ENCODE data around the gene CADM2.

CADM2 gene

GRCh38 chr3:85050821-85051220 is 92.0 kb downstream of the CADM2 start:
- TF ChIP-seq CTCF (IDR thresholded peaks at IDR 0.05), result no peak

GRCh38 chr3:85051786-85052185 is 93.0 kb downstream of the CADM2 start:
- no peak for TF ChIP-seq CTCF (IDR thresholded peaks at IDR 0.05)

GRCh38 chr3:85053626-85054025 is 94.8 kb downstream of the CADM2 start:
- no peak for TF ChIP-seq CTCF (IDR thresholded peaks at IDR 0.05)

GRCh38 chr3:85054579-85054978 is 95.8 kb downstream of the CADM2 start:
- no peak for TF ChIP-seq CTCF (IDR thresholded peaks at IDR 0.05)

GRCh38 chr3:85068911-85069310 is 110.1 kb downstream of the CADM2 start:
- no peak for TF ChIP-seq CTCF (IDR thresholded peaks at IDR 0.05)

- TF ChIP-seq CTCF (IDR thresholded peaks at IDR 0.05), result no peak
Observed at GRCh38 chr3:85074003-85074402, 115.2 kb downstream of the CADM2 start.

GRCh38 chr3:85075663-85076062 is 116.9 kb downstream of the CADM2 start:
- no peak for TF ChIP-seq CTCF (IDR thresholded peaks at IDR 0.05)

GRCh38 chr3:85077018-85077417 is 118.2 kb downstream of the CADM2 start:
- TF ChIP-seq CTCF (IDR thresholded peaks at IDR 0.05), result no peak

Data from LNCAP (cell line).